ENCODE data around the gene APOM.
A peak's percentile ranks its signal among the peaks of the same experiment; 100 is the strongest.

Gene APOM

GRCh38 chr6:31631209-31631608 lies 24.5 kb upstream of the APOM start:
- no peak for DNase-seq (ENCODE audit: low read depth)

GRCh38 chr6:31631681-31632278 lies 23.9 kb upstream of the APOM start:
- no peak for DNase-seq (ENCODE audit: low read depth)

GRCh38 chr6:31632279-31632946 lies 23.3 kb upstream of the APOM start:
- no peak for DNase-seq (ENCODE audit: low read depth)

GRCh38 chr6:31633447-31633846 lies 22.2 kb upstream of the APOM start:
- DNase-seq (ENCODE audit: low read depth), result no peak

GRCh38 chr6:31634131-31634530 lies 21.6 kb upstream of the APOM start:
- no peak for DNase-seq (ENCODE audit: low read depth)

- no peak for DNase-seq (ENCODE audit: low read depth)
Observed at GRCh38 chr6:31634969-31635575, 20.6 kb upstream of the APOM start.

GRCh38 chr6:31636698-31637596 lies 18.7 kb upstream of the APOM start:
- no peak for DNase-seq (ENCODE audit: low read depth)

- no peak for DNase-seq (ENCODE audit: low read depth)
Observed at GRCh38 chr6:31639043-31639442, 16.7 kb upstream of the APOM start.

GRCh38 chr6:31639449-31639861 lies 16.2 kb upstream of the APOM start:
- no peak for DNase-seq (ENCODE audit: low read depth)

GRCh38 chr6:31640612-31641011 lies 15.1 kb upstream of the APOM start:
- no peak for DNase-seq (ENCODE audit: low read depth)

GRCh38 chr6:31641370-31641769 lies 14.3 kb upstream of the APOM start:
- DNase-seq (ENCODE audit: low read depth), result no peak

- DNase-seq (ENCODE audit: low read depth), result no peak
Observed at GRCh38 chr6:31642798-31643570, 12.7 kb upstream of the APOM start.

- no peak for DNase-seq (ENCODE audit: low read depth)
Observed at GRCh38 chr6:31643818-31644454, 11.8 kb upstream of the APOM start.

- no peak for DNase-seq (ENCODE audit: low read depth)
Observed at GRCh38 chr6:31645325-31645724, 10.4 kb upstream of the APOM start.

GRCh38 chr6:31651602-31652191 lies 4.0 kb upstream of the APOM start:
- DNase-seq (ENCODE audit: low read depth), result no peak

GRCh38 chr6:31652925-31653724 lies 2.6 kb upstream of the APOM start:
- DNase-seq (ENCODE audit: low read depth), result peak; percentile 76

GRCh38 chr6:31654574-31655348 lies 933 bp upstream of the APOM start:
- no peak for DNase-seq (ENCODE audit: low read depth)

GRCh38 chr6:31657406-31658157 lies 1.9 kb downstream of the APOM start:
- no peak for DNase-seq (ENCODE audit: low read depth)
